HFFc6 (cell line): ENCODE results near the gene SRM. TPM values are rescaled to one million over a fixed set of nuclear protein-coding genes. Genes with fewer than 3 reads are reported as not detected.

Source experiments
- DNase-seq: peaks from one replicate; pipeline ENCODE4 v3.0.0-alpha.2; 2018
- H3K27ac Mint-ChIP-seq: 2 replicates; pipeline ENCODE4 v1.8.0; 2020; ENCODE audit warnings: mild to moderate bottlenecking, mixed read lengths
- H3K27me3 Mint-ChIP-seq: 2 replicates; pipeline ENCODE4 v1.8.0; 2021; ENCODE audit warnings: mild to moderate bottlenecking, moderate library complexity, mixed read lengths; ENCODE audit not compliant: insufficient read depth
- H3K36me3 Mint-ChIP-seq: 2 replicates; pipeline ENCODE4 v1.8.0; 2021; ENCODE audit warnings: low read depth, mixed read lengths
- H3K4me1 Mint-ChIP-seq: 2 replicates; pipeline ENCODE4 v1.8.0; 2020; ENCODE audit warnings: low read depth, mixed read lengths
- H3K4me3 Mint-ChIP-seq: 2 replicates; pipeline ENCODE4 v1.8.0; 2020; ENCODE audit warnings: mild to moderate bottlenecking, moderate library complexity, mixed read lengths
- H3K9me3 Mint-ChIP-seq: 2 replicates; pipeline ENCODE4 v1.8.0; 2020; ENCODE audit warnings: mild to moderate bottlenecking, mixed read lengths
- total RNA-seq, 6 experiments: library from RNA; stranded (reverse); fragmentation: NEBNext Ultra II Directional; extraction: Animal tissue kit (Norgen Biotek cat#: 25700); gene quantifications; 2 replicates in 1 of 6; 3 replicates in 5 of 6; pipeline ENCODE4 v1.2.3, GENCODE V29; 2021
- TF ChIP-seq, protein P1 (sequence below): fragments of 200-600 bp; sonication (generic); IDR thresholded peaks from 2 replicates; pipeline ENCODE4 v1.5.0; 2021; ENCODE audit warnings: antibody characterized with exemption, mild to moderate bottlenecking

SRM gene
- total RNA-seq, 6 experiments from 2014 or later: 262 to 308 (median 295) TPM

DNA sequence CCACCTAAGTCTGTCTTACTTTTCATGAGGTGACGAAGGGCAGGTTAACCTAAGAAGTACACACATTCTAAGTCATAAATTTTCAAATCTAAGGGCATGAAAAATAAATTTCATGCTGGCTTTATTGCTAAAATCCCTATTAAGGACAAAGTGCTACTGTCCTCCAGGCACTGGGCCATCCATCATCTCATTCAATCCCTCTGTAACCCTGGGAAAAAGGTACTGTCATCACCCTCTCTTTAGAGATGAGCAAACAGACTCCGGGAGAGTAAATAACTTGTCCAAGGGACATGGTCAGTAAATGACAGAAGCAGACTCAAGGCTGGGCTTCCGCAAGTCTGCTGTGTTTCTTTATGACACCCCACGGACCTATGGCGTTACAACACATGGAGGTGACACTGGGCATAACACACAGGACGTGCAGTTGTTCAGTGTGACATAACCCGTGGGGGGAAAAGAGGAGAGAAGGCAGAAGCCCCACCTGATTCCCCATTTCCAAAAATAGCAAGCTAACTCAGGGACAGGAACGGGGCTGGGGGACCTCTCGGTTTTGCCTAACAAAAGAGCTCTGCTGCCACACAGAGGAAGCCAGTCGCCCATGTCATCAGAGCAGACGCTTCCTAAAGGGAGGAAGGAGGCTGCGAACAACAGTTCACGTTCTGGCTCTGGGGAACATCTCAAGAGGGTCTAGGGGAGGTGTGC, 12.5 kb upstream of the SRM start:
- peaks cover 1% of the 10 kb centered on the region; the same call in 1 of the 2 replicates for H3K27me3 Mint-ChIP-seq
- no peak for DNase-seq
- H3K4me3 Mint-ChIP-seq: no peak overlapping the region
- H3K4me1 Mint-ChIP-seq: no peaks in the 10 kb centered on the region; the same call in 1 of the 2 replicates
- H3K27ac Mint-ChIP-seq: no peak overlapping the region
- H3K36me3 Mint-ChIP-seq: peaks cover 33% of the 10 kb centered on the region
- TF ChIP-seq, protein P1, sequence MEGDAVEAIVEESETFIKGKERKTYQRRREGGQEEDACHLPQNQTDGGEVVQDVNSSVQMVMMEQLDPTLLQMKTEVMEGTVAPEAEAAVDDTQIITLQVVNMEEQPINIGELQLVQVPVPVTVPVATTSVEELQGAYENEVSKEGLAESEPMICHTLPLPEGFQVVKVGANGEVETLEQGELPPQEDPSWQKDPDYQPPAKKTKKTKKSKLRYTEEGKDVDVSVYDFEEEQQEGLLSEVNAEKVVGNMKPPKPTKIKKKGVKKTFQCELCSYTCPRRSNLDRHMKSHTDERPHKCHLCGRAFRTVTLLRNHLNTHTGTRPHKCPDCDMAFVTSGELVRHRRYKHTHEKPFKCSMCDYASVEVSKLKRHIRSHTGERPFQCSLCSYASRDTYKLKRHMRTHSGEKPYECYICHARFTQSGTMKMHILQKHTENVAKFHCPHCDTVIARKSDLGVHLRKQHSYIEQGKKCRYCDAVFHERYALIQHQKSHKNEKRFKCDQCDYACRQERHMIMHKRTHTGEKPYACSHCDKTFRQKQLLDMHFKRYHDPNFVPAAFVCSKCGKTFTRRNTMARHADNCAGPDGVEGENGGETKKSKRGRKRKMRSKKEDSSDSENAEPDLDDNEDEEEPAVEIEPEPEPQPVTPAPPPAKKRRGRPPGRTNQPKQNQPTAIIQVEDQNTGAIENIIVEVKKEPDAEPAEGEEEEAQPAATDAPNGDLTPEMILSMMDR: no peak
- H3K9me3 Mint-ChIP-seq: no peaks in the 10 kb centered on the region

DNA sequence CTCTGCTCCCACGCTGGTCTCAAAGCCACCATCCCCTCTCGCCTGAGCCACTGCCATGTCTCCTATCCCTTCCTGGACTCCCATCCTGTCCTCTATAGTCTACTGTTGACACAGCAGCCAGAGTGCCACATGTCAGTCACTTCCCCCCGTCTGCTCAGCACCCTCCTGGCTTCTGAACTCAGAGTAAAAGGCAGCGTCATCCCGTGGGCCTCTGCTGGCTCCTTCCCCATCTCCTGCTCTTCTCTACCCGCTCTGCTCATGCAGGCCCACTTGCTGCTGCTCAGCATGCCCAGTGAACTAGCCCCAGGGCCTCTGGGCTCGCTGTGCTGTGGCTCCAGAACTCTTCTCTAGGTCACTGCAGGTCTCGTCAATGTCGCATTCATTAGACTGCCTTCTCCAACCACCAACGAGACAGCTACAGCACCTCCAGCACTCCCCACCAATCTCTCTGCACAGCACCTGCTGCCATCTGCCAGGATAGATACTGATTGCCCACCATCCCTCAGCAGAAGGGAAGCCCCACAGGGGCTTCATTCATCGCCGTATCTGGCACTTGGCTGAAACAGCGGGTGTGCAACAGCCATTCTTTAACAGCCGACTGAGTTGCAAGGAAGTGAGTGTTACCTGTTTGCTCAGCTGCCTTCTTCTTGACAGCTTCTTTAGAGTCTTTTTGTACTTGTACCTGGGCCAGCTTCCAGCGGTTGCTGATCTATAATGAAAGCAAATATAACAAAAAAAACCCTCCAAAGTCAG, 11.8 kb upstream of the SRM start:
- peaks cover 1% of the 10 kb centered on the region; the same call in 1 of the 2 replicates for H3K27me3 Mint-ChIP-seq
- no peak overlapping the region for H3K4me3 Mint-ChIP-seq
- H3K36me3 Mint-ChIP-seq: peaks cover 30% of the 10 kb centered on the region
- H3K27ac Mint-ChIP-seq: no peak overlapping the region
- H3K4me1 Mint-ChIP-seq: no peaks in the 10 kb centered on the region
- H3K9me3 Mint-ChIP-seq: no peaks in the 10 kb centered on the region
- TF ChIP-seq, protein P1: no peak
- DNase-seq: no peak

DNA sequence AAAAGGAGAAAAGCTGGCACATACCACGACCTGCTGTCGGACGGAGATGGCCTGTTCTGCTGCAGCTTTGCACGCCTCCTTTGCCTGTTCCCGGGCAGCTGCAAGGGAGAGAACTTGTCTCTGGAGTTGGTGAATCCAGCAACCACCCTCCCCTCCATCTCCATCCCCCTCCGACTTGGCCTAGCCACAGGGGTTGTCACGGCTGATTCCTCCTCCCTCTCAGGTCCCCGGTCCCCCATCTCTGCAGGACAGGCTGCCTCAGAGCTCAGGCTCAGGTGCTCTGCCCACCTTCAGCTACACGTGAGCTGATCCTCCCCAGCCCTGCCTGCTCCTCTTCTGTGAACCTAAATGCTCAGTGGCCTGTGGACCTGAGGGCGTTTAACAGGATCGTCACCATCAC, 11.1 kb upstream of the SRM start:
- H3K27me3 Mint-ChIP-seq: peaks cover 1% of the 10 kb centered on the region; the same call in 1 of the 2 replicates
- no peaks in the 10 kb centered on the region for H3K4me1 Mint-ChIP-seq
- TF ChIP-seq, protein P1: no peak
- no peak overlapping the region for H3K27ac Mint-ChIP-seq
- H3K36me3 Mint-ChIP-seq: peaks cover 26% of the 10 kb centered on the region
- no peak overlapping the region for H3K4me3 Mint-ChIP-seq
- no peaks in the 10 kb centered on the region for H3K9me3 Mint-ChIP-seq
- DNase-seq: no peak

DNA sequence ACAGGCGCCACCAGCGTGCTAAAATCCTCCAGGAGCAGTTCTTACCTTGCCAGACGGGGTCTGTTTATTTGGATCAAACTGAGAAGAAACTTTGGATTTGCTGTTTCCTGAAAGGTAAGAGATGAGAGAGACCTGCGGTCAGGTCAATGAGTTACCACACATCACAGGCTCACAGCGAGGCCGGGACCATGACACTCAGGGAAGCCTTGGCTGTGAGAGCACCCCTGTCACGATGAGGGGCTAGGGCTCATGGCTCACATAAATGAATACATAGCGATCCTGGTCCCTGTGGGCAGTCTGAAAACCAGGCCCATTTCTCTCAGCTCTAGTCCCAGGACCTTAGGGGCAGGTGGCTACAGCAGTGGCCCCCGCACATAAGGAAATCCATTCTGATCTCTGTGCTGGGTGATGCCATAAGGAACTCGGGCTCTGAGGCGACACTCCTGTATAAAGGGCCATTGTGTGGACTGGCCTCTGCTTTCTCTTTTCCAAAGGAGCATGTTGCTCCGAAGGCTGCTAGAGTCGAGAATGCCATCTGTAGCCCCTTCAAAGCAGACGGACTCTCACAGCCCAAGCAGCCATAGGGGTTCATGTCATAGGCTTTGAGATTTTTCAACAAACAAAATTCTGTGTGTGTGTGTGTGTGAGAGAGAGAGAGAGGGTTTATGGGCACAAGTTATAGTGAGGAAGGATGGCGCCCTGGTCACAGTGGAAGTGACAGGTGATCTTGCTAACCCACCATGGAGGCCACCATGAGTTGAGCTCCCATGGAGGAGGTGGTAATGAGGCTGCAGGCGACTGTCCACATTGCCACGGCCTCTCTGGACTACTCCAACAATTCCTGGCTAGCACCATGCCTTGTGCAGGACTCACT, 9.0 kb upstream of the SRM start:
- no peaks in the 10 kb centered on the region for H3K4me1 Mint-ChIP-seq
- no peaks in the 10 kb centered on the region for H3K9me3 Mint-ChIP-seq
- peaks cover 38% of the 10 kb centered on the region for H3K36me3 Mint-ChIP-seq
- H3K27ac Mint-ChIP-seq: no peak overlapping the region
- no peak overlapping the region for H3K4me3 Mint-ChIP-seq
- TF ChIP-seq, protein P1: no peak
- H3K27me3 Mint-ChIP-seq: peaks cover 1% of the 10 kb centered on the region; the same call in 1 of the 2 replicates
- no peak for DNase-seq

DNA sequence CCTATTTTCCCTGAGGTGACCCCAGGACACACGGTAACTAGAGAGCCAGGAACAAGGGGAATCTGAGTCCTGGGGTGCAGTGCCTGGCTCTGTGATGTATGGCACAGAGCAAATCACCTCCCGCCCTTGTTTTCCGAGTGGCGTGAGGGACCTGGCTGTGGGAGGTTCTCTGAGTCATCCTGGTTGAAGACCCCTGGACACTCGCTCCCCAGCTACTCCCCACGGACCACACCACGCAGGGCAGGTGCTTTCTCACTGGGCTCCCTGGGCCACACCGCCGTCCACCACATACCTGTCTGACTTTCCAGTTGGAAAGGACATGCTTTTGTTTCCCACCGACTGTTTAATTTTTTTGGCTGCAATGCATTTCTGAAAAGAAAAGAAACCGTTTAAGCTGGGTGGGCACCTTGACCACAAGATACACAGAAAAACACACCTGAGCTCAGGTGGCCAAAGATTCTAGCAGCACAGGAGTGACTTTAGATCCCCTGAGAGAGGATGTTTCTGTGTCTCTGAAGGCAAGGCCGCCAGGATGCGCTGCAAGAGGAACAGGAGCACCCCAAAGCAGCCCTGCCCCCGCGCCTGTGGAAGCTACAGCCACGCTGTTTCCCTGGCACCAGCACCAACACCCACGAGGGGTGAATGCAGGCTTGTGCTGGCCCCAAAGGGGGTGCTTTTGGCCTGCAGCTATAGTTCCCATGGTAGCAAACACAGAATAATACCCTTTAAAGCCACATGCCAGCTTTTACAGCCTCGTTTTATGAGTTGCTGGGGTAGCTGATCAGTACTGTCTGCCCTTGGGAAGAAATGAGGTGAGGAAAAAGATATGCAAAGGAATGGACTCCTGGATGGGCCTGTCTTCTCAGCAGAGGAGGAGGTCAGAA, 8.1 kb upstream of the SRM start:
- H3K9me3 Mint-ChIP-seq: no peaks in the 10 kb centered on the region
- DNase-seq: no peak
- H3K36me3 Mint-ChIP-seq: peaks cover 38% of the 10 kb centered on the region
- H3K4me1 Mint-ChIP-seq: no peaks in the 10 kb centered on the region
- no peak overlapping the region for H3K27ac Mint-ChIP-seq
- TF ChIP-seq, protein P1: no peak
- no peak overlapping the region for H3K4me3 Mint-ChIP-seq
- peaks cover 1% of the 10 kb centered on the region; the same call in 1 of the 2 replicates for H3K27me3 Mint-ChIP-seq
